Measurements from ENCODE around the gene PARVA. TPM values are rescaled to one million over a fixed set of nuclear protein-coding genes. Genes with fewer than 3 reads are reported as not detected.

Gene PARVA
- total RNA-seq, 1 experiment from 2014 or later, result 10.4 TPM

DNA sequence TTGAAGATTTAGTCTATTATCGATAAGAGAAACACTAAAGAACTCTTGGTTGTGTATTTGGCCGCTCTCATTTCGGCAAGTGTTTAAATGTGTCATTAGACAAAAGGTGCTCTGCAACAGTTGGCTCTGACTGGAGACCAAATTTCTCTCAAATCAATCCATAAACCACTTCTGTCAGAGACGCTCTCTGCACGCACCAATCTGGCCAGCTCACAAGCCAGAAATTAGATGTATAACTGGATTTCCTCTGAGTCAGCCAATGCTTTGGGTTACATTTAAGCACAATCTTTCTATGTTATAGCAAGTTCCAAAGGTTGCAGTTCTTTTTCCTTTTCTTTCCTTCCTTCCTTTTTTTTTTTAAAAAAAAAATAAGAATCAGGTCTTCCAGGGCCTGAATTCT is 17.6 kb upstream of the PARVA start:
- ChIA-PET CTCF (no interaction called here), POLR2A (no interaction called here)
- TF ChIP-seq FOXJ3 (CRISPR knock-in tag; IDR thresholded peaks at IDR 0.05; ENCODE audit: borderline replicate concordance) (no peak), ZNF671 (CRISPR knock-in tag; IDR thresholded peaks at IDR 0.05) (no peak), ZNF263 (CRISPR knock-in tag; IDR thresholded peaks at IDR 0.05; ENCODE audit: low read depth) (no peak), ZNF317 (CRISPR knock-in tag; IDR thresholded peaks at IDR 0.05; ENCODE audit: borderline replicate concordance, low read depth) (no peak), CBFB (CRISPR knock-in tag; IDR thresholded peaks at IDR 0.05; ENCODE audit: low read depth) (no peak), CREB1 (CRISPR knock-in tag; IDR thresholded peaks at IDR 0.05) (no peak), ZNF232 (CRISPR knock-in tag; IDR thresholded peaks at IDR 0.05) (no peak), RELA (CRISPR knock-in tag; IDR thresholded peaks at IDR 0.05; ENCODE audit: borderline replicate concordance) (no peak), SP1 (CRISPR knock-in tag; conservative IDR thresholded peaks at IDR 0.05) (no peak), NR2C2 (CRISPR knock-in tag; IDR thresholded peaks at IDR 0.05) (no peak), GTF2I (CRISPR knock-in tag; conservative IDR thresholded peaks at IDR 0.05) (no peak)
- TF ChIP-seq, protein P1, sequence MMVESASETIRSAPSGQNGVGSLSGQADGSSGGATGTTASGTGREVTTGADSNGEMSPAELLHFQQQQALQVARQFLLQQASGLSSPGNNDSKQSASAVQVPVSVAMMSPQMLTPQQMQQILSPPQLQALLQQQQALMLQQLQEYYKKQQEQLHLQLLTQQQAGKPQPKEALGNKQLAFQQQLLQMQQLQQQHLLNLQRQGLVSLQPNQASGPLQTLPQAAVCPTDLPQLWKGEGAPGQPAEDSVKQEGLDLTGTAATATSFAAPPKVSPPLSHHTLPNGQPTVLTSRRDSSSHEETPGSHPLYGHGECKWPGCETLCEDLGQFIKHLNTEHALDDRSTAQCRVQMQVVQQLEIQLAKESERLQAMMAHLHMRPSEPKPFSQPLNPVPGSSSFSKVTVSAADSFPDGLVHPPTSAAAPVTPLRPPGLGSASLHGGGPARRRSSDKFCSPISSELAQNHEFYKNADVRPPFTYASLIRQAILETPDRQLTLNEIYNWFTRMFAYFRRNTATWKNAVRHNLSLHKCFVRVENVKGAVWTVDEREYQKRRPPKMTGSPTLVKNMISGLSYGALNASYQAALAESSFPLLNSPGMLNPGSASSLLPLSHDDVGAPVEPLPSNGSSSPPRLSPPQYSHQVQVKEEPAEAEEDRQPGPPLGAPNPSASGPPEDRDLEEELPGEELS (CRISPR knock-in tag; IDR thresholded peaks at IDR 0.05), result no peak
- TF ChIP-seq, protein P2, sequence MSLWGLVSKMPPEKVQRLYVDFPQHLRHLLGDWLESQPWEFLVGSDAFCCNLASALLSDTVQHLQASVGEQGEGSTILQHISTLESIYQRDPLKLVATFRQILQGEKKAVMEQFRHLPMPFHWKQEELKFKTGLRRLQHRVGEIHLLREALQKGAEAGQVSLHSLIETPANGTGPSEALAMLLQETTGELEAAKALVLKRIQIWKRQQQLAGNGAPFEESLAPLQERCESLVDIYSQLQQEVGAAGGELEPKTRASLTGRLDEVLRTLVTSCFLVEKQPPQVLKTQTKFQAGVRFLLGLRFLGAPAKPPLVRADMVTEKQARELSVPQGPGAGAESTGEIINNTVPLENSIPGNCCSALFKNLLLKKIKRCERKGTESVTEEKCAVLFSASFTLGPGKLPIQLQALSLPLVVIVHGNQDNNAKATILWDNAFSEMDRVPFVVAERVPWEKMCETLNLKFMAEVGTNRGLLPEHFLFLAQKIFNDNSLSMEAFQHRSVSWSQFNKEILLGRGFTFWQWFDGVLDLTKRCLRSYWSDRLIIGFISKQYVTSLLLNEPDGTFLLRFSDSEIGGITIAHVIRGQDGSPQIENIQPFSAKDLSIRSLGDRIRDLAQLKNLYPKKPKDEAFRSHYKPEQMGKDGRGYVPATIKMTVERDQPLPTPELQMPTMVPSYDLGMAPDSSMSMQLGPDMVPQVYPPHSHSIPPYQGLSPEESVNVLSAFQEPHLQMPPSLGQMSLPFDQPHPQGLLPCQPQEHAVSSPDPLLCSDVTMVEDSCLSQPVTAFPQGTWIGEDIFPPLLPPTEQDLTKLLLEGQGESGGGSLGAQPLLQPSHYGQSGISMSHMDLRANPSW (CRISPR knock-in tag; conservative IDR thresholded peaks at IDR 0.05; ENCODE audit: low read depth), result no peak
- TF ChIP-seq, protein P3, sequence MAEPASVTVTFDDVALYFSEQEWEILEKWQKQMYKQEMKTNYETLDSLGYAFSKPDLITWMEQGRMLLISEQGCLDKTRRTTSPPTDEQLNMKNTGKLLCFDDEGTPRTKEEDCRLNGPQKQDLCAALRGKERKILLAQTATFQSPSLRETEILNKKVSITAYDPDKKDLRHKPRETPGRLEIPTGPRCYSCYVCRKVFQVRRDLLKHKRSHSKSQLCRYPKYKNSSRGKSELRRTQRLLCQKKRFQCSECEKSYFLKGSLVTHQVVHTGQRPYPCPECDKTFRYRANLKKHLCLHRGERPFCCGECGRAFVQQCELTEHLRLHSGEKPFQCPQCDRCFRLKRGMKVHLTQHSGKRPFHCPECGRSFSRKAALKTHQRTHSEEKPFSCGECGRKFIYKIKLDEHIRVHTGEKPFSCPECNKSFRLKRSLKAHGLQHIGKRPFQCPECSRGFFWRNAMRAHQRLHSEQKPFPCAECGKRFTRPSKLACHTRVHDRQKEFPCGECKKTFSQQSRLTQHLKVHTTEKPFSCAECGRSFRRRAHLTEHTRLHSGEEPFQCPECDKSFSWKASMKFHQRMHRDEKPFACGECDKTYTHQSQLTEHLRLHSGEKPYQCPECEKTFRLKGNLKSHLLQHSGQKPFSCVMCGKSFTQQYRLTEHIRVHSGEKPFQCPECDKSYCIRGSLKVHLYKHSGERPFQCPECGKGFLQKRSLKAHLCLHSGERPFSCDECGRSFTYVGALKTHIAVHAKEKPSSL (CRISPR knock-in tag; conservative IDR thresholded peaks at IDR 0.05), result no peak
- TF ChIP-seq, protein P4, sequence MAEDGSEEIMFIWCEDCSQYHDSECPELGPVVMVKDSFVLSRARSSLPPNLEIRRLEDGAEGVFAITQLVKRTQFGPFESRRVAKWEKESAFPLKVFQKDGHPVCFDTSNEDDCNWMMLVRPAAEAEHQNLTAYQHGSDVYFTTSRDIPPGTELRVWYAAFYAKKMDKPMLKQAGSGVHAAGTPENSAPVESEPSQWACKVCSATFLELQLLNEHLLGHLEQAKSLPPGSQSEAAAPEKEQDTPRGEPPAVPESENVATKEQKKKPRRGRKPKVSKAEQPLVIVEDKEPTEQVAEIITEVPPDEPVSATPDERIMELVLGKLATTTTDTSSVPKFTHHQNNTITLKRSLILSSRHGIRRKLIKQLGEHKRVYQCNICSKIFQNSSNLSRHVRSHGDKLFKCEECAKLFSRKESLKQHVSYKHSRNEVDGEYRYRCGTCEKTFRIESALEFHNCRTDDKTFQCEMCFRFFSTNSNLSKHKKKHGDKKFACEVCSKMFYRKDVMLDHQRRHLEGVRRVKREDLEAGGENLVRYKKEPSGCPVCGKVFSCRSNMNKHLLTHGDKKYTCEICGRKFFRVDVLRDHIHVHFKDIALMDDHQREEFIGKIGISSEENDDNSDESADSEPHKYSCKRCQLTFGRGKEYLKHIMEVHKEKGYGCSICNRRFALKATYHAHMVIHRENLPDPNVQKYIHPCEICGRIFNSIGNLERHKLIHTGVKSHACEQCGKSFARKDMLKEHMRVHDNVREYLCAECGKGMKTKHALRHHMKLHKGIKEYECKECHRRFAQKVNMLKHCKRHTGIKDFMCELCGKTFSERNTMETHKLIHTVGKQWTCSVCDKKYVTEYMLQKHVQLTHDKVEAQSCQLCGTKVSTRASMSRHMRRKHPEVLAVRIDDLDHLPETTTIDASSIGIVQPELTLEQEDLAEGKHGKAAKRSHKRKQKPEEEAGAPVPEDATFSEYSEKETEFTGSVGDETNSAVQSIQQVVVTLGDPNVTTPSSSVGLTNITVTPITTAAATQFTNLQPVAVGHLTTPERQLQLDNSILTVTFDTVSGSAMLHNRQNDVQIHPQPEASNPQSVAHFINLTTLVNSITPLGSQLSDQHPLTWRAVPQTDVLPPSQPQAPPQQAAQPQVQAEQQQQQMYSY (CRISPR knock-in tag; IDR thresholded peaks at IDR 0.05), result no peak
- TF ChIP-seq, protein P5, sequence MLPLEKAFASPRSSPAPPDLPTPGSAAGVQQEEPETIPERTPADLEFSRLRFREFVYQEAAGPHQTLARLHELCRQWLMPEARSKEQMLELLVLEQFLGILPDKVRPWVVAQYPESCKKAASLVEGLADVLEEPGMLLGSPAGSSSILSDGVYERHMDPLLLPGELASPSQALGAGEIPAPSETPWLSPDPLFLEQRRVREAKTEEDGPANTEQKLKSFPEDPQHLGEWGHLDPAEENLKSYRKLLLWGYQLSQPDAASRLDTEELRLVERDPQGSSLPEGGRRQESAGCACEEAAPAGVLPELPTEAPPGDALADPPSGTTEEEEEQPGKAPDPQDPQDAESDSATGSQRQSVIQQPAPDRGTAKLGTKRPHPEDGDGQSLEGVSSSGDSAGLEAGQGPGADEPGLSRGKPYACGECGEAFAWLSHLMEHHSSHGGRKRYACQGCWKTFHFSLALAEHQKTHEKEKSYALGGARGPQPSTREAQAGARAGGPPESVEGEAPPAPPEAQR (CRISPR knock-in tag; IDR thresholded peaks at IDR 0.05), result no peak
- TF ChIP-seq, protein P6, sequence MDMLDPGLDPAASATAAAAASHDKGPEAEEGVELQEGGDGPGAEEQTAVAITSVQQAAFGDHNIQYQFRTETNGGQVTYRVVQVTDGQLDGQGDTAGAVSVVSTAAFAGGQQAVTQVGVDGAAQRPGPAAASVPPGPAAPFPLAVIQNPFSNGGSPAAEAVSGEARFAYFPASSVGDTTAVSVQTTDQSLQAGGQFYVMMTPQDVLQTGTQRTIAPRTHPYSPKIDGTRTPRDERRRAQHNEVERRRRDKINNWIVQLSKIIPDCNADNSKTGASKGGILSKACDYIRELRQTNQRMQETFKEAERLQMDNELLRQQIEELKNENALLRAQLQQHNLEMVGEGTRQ (CRISPR knock-in tag; IDR thresholded peaks at IDR 0.05), result no peak
- TF ChIP-seq, protein P7, sequence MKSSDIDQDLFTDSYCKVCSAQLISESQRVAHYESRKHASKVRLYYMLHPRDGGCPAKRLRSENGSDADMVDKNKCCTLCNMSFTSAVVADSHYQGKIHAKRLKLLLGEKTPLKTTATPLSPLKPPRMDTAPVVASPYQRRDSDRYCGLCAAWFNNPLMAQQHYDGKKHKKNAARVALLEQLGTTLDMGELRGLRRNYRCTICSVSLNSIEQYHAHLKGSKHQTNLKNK (CRISPR knock-in tag; IDR thresholded peaks at IDR 0.05), result no peak
- TF ChIP-seq, protein P8, sequence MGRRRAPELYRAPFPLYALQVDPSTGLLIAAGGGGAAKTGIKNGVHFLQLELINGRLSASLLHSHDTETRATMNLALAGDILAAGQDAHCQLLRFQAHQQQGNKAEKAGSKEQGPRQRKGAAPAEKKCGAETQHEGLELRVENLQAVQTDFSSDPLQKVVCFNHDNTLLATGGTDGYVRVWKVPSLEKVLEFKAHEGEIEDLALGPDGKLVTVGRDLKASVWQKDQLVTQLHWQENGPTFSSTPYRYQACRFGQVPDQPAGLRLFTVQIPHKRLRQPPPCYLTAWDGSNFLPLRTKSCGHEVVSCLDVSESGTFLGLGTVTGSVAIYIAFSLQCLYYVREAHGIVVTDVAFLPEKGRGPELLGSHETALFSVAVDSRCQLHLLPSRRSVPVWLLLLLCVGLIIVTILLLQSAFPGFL (CRISPR knock-in tag; IDR thresholded peaks at IDR 0.05; ENCODE audit: borderline replicate concordance), result no peak
- TF ChIP-seq, protein P9, sequence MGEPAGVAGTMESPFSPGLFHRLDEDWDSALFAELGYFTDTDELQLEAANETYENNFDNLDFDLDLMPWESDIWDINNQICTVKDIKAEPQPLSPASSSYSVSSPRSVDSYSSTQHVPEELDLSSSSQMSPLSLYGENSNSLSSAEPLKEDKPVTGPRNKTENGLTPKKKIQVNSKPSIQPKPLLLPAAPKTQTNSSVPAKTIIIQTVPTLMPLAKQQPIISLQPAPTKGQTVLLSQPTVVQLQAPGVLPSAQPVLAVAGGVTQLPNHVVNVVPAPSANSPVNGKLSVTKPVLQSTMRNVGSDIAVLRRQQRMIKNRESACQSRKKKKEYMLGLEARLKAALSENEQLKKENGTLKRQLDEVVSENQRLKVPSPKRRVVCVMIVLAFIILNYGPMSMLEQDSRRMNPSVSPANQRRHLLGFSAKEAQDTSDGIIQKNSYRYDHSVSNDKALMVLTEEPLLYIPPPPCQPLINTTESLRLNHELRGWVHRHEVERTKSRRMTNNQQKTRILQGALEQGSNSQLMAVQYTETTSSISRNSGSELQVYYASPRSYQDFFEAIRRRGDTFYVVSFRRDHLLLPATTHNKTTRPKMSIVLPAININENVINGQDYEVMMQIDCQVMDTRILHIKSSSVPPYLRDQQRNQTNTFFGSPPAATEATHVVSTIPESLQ (CRISPR knock-in tag; IDR thresholded peaks at IDR 0.05), result no peak
- Mint-ChIP-seq H3K27me3 (ENCODE audit: low read depth) (no peaks in the 10 kb centered on the region), H3K36me3 (no peaks in the 10 kb centered on the region), H3K4me1 (peaks cover 14% of the 10 kb centered on the region), H3K27ac (no peak overlapping the region), H3K4me3 (no peak overlapping the region), H3K9me3 (no peaks in the 10 kb centered on the region)
- ATAC-seq (no peak), DNase-seq (ENCODE audit: low spot score) (no peak)

Measured in WTC11 (cell line).